Karpas-422 (cell line): ENCODE data around the gene ERC2. TPM values are rescaled to one million over a fixed set of nuclear protein-coding genes. Genes with fewer than 3 reads are reported as not detected.

Source experiments
- DNase-seq: peaks from one replicate; pipeline ENCODE4 v3.0.0-alpha.2; 2015
- H2AFZ ChIP-seq: fragments of 200-600 bp; sonication (generic); 2 replicates; pipeline ENCODE4 v1.6.1; 2014; ENCODE audit warnings: antibody characterized with exemption, low read length, mixed read lengths
- H3K27ac ChIP-seq: fragments of 200-600 bp; sonication (generic); 2 replicates; pipeline ENCODE4 v1.5.1; 2014; ENCODE audit warnings: mild to moderate bottlenecking, low read length, moderate library complexity
- H3K27me3 ChIP-seq: fragments of 200-600 bp; sonication (generic); 2 replicates; pipeline ENCODE4 v1.6.1; 2014; ENCODE audit warnings: low read length, mixed read lengths
- H3K36me3 ChIP-seq: fragments of 200-600 bp; sonication (generic); 2 replicates; pipeline ENCODE4 v1.6.1; 2014; ENCODE audit warnings: low read length, mixed read lengths; ENCODE audit not compliant: insufficient read depth
- H3K4me1 ChIP-seq: fragments of 200-600 bp; sonication (generic); 2 replicates; pipeline ENCODE4 v1.6.1; 2014; ENCODE audit warnings: mild to moderate bottlenecking, low read length, mixed read lengths
- H3K4me2 ChIP-seq: fragments of 200-600 bp; sonication (generic); 2 replicates; pipeline ENCODE4 v1.6.1; 2014; ENCODE audit warnings: low read length, low read depth, mild to moderate bottlenecking; ENCODE audit not compliant: poor library complexity, severe bottlenecking
- H3K4me3 ChIP-seq: fragments of 200-600 bp; sonication (generic); 2 replicates; pipeline ENCODE4 v1.5.1; 2014; ENCODE audit warnings: mild to moderate bottlenecking, antibody characterized with exemption, low read length, mixed read lengths
- H3K79me2 ChIP-seq: fragments of 200-600 bp; sonication (generic); 2 replicates; pipeline ENCODE4 v1.6.1; 2014; ENCODE audit warnings: mild to moderate bottlenecking, low read length, mixed read lengths
- H3K9ac ChIP-seq: fragments of 200-600 bp; sonication (generic); 2 replicates; pipeline ENCODE4 v1.6.0; 2014; ENCODE audit warnings: low read length
- H3K9me2 ChIP-seq: fragments of 200-600 bp; sonication (generic), shearing (Covaris generic); replicated peaks from 2 replicates; pipeline ENCODE4 v1.6.0; 2014; ENCODE audit warnings: mild to moderate bottlenecking, low read length, moderate library complexity; ENCODE audit not compliant: insufficient read depth
- H3K9me3 ChIP-seq: fragments of 300-700, 200-600 bp; sonication (generic); 2 replicates; pipeline ENCODE4 v1.6.1; 2014; ENCODE audit warnings: low read length, mixed read lengths
- H4K20me1 ChIP-seq: fragments of 200-600 bp; sonication (generic); 2 replicates; pipeline ENCODE4 v1.6.1; 2014; ENCODE audit warnings: mild to moderate bottlenecking, antibody characterized with exemption, low read length, low read depth; ENCODE audit not compliant: insufficient read depth
- total RNA-seq: library from RNA; depleted of rRNA; stranded (reverse); fragments of >200 nt; shearing (Covaris generic); gene quantifications from 2 replicates; pipeline ENCODE4 v1.2.3, GENCODE V29; 2014; ENCODE audit warnings: low replicate concordance

ERC2 gene
- total RNA-seq, 1 experiment from 2014 or later, result 3.7 TPM

DNA sequence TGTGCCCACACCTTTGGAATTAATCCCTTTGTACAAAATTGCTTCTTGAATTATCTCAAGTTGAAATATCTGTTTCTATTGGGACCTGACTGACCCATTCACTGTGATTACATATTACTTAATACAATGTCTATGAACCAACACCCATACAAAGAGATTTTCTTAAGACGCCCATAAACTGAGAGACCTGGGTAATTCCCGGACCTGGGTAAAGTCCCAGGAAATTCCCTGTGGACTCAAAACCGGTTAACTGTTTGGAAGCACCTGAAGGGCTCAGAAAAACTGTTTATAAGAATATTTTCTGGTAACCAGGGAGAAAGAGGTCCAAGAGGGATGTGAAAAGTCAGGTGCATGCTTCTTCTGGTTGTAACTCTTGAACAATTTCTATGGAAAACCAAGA, 667.2 kb downstream of the ERC2 start:
- H4K20me1 ChIP-seq, result no peaks in the 10 kb centered on the region
- H3K4me2 ChIP-seq, result no peak overlapping the region
- H3K9ac ChIP-seq, result no peak overlapping the region
- no peak overlapping the region for H3K4me3 ChIP-seq
- no peaks in the 10 kb centered on the region for H3K36me3 ChIP-seq
- H3K9me3 ChIP-seq, result no peaks in the 10 kb centered on the region
- H3K4me1 ChIP-seq, result no peaks in the 10 kb centered on the region
- no peak for DNase-seq
- no peak overlapping the region for H2AFZ ChIP-seq
- no peaks in the 10 kb centered on the region for H3K9me2 ChIP-seq
- no peaks in the 10 kb centered on the region for H3K27me3 ChIP-seq
- H3K27ac ChIP-seq, result no peak overlapping the region
- H3K79me2 ChIP-seq, result no peaks in the 10 kb centered on the region

DNA sequence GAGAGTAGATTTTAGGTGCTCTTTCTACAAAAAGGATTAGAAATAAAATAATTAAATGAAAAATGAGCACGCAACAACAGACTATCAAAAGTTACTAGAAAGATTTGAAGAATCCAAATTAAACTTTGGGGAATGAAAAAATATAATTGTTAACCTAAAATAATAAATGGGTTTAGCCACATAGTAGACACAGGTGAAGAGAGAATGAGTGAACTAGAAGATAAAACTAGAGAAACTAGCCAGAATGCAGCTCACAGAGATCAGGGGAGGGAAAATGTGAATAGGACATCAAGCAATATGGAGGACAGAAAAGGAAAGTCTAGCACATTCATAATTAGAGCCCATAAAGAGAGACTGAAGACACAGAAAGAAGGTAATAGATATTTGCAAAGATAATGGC, 670.5 kb downstream of the ERC2 start:
- Histone ChIP-seq H3K4me3 (no peak overlapping the region), H3K79me2 (no peaks in the 10 kb centered on the region), H3K4me2 (no peak overlapping the region), H3K36me3 (no peaks in the 10 kb centered on the region), H3K27ac (no peak overlapping the region), H2AFZ (no peak overlapping the region), H3K9me3 (no peaks in the 10 kb centered on the region), H3K27me3 (no peaks in the 10 kb centered on the region), H3K4me1 (no peaks in the 10 kb centered on the region), H4K20me1 (no peaks in the 10 kb centered on the region), H3K9ac (no peak overlapping the region), H3K9me2 (no peaks in the 10 kb centered on the region)
- no peak for DNase-seq

DNA sequence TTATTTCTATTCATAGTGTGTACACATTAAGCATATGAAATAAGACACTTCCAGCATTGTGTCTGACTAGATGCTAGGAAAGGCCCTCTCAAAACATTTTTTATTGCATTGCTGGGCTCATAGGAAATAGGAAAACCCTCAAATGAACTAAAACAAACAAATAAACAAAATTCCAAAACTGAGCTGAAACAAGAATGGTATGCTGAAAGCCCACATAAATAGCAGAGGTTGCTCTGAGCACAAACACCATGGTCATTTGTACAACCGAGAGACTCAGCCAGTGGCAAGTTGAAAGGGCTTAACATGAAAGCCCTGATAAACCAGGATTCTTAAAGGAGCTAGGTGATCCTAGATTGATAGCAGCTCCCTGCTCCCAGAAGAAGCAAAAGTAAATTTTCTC, 671.2 kb downstream of the ERC2 start:
- no peak overlapping the region for H3K9ac ChIP-seq
- H3K27ac ChIP-seq, result no peak overlapping the region
- DNase-seq, result no peak
- no peaks in the 10 kb centered on the region for H3K9me3 ChIP-seq
- no peaks in the 10 kb centered on the region for H4K20me1 ChIP-seq
- no peaks in the 10 kb centered on the region for H3K36me3 ChIP-seq
- H3K4me1 ChIP-seq, result no peaks in the 10 kb centered on the region
- H2AFZ ChIP-seq, result no peak overlapping the region
- H3K4me3 ChIP-seq, result no peak overlapping the region
- no peaks in the 10 kb centered on the region for H3K27me3 ChIP-seq
- no peaks in the 10 kb centered on the region for H3K9me2 ChIP-seq
- no peak overlapping the region for H3K4me2 ChIP-seq
- H3K79me2 ChIP-seq, result no peaks in the 10 kb centered on the region

DNA sequence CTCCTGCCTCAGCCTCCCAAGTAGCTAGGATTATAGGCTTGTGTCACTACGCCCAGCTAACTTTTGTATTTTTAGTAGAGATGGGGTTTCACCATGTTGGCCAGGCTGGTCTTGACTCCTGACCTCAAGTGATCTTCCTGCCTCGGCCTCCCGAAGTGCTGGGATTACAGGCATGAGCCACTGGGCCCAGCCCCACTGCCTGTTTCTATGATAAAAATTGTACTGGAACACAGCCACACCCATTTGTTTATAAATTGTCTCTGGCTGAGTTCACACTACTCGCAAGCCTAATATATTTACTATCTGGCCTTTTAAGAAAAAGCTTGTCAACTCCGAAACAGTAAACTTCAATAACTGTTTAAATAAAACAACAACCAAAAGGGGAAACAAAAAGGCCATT, 671.7 kb downstream of the ERC2 start:
- H3K9me2 ChIP-seq, result no peaks in the 10 kb centered on the region
- H3K27me3 ChIP-seq, result no peaks in the 10 kb centered on the region
- H3K4me2 ChIP-seq, result no peak overlapping the region
- H3K9ac ChIP-seq, result no peak overlapping the region
- no peak overlapping the region for H3K27ac ChIP-seq
- H3K4me3 ChIP-seq, result no peak overlapping the region
- H3K36me3 ChIP-seq, result no peaks in the 10 kb centered on the region
- no peaks in the 10 kb centered on the region for H3K4me1 ChIP-seq
- no peaks in the 10 kb centered on the region for H3K79me2 ChIP-seq
- H2AFZ ChIP-seq, result no peak overlapping the region
- H4K20me1 ChIP-seq, result no peaks in the 10 kb centered on the region
- no peaks in the 10 kb centered on the region for H3K9me3 ChIP-seq
- no peak for DNase-seq

DNA sequence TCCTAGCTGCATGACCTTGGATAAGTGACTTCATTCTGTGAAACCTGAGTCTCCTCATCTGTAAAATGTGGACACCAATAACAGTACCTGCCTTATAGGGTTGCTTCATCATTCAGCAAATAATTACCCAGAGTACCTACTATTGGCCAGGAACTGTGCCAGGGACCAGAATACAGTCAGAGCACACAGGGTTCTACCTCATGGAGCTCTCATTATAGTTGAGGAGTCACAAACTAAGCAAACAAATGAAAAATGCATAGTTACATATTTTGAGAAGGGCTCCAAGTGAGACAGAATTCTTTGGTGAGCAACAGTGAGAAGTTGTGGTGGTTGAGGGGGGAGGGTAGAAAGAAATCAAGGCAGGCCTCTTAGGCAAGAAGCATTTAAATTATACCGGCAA, 672.5 kb downstream of the ERC2 start:
- no peak overlapping the region for H3K9ac ChIP-seq
- no peak for DNase-seq
- H3K36me3 ChIP-seq, result no peaks in the 10 kb centered on the region
- H3K4me1 ChIP-seq, result peaks cover 2% of the 10 kb centered on the region; the same call in 1 of the 2 replicates
- H3K4me2 ChIP-seq, result no peak overlapping the region
- no peaks in the 10 kb centered on the region for H4K20me1 ChIP-seq
- H3K4me3 ChIP-seq, result no peak overlapping the region
- no peak overlapping the region for H3K27ac ChIP-seq
- no peaks in the 10 kb centered on the region for H3K9me3 ChIP-seq
- no peaks in the 10 kb centered on the region for H3K27me3 ChIP-seq
- no peaks in the 10 kb centered on the region for H3K79me2 ChIP-seq
- no peak overlapping the region for H2AFZ ChIP-seq
- no peaks in the 10 kb centered on the region for H3K9me2 ChIP-seq

DNA sequence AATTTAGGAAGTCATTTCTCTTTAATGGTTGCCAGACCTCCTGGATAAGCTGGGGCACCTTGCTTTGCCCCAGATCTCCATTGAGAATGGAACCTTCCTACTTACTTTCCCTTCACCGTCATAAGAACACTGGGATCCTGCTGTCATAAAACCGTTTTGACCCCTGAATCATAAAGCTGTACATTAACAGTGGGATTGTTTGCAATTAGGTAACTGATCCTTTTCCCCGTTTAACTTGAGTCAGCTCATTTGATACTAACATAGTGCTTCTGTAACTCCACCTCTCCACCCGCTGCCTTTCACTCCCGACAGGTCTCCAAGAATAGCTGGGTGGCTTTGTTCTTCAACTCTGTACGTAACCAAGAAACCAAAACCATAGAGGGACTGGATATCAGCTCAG, 673.0 kb downstream of the ERC2 start:
- DNase-seq, result no peak
- no peaks in the 10 kb centered on the region for H3K9me3 ChIP-seq
- H3K4me2 ChIP-seq, result no peak overlapping the region
- no peak overlapping the region for H3K27ac ChIP-seq
- no peak overlapping the region for H2AFZ ChIP-seq
- H3K27me3 ChIP-seq, result no peaks in the 10 kb centered on the region
- no peaks in the 10 kb centered on the region for H3K36me3 ChIP-seq
- H3K9ac ChIP-seq, result no peak overlapping the region
- no peaks in the 10 kb centered on the region for H3K79me2 ChIP-seq
- H4K20me1 ChIP-seq, result no peaks in the 10 kb centered on the region
- H3K9me2 ChIP-seq, result no peaks in the 10 kb centered on the region
- H3K4me1 ChIP-seq, result peaks cover 3% of the 10 kb centered on the region; the same call in 1 of the 2 replicates
- H3K4me3 ChIP-seq, result no peak overlapping the region

DNA sequence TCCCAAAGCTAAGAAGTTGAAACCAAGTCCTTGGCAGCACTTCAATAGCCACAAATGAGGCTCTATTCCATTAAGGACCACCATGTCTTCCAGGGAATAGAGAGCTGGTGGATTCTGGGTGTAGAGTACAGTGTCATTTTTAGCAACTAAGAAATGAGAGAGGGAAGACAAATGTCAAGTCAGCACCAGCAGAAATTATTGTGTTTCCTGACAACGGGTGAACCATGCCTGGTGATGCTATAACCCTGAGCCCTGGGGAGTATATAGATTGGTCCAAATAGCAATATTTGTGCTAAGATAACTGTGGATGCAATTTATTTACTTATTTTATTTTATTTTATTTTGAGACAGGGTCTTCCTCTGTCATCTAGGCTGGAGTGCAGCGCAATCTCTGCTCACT, 675.5 kb downstream of the ERC2 start:
- DNase-seq, result no peak
- Histone ChIP-seq H3K4me2 (no peak overlapping the region), H3K27ac (no peak overlapping the region)

DNA sequence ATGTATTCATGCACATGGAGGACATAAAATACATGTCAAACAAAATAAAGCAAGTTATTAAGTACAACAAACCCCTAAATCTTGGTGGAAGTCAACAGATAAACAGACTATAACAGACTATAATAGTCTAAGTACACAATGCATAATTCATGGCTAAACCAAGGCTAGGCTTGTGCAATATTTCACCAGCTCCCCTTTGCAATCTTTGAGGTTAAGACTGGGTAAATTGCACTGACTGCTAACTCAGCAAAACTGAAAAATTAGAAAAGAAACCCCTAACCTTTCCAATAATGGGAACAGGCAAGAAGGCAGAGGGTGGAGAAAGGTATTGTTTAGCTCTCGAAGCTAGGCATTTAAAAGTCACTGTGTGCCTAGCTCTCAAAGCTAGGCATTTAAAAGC, 676.3 kb downstream of the ERC2 start:
- no peak overlapping the region for H2AFZ ChIP-seq
- no peaks in the 10 kb centered on the region for H3K79me2 ChIP-seq
- H3K27me3 ChIP-seq, result no peaks in the 10 kb centered on the region
- no peaks in the 10 kb centered on the region for H4K20me1 ChIP-seq
- no peaks in the 10 kb centered on the region for H3K9me2 ChIP-seq
- DNase-seq, result no peak
- no peak overlapping the region for H3K27ac ChIP-seq
- H3K4me3 ChIP-seq, result no peak overlapping the region
- H3K9ac ChIP-seq, result no peak overlapping the region
- no peaks in the 10 kb centered on the region for H3K36me3 ChIP-seq
- H3K4me2 ChIP-seq, result no peak overlapping the region
- H3K4me1 ChIP-seq, result peaks cover 3% of the 10 kb centered on the region; the same call in 1 of the 2 replicates
- H3K9me3 ChIP-seq, result no peaks in the 10 kb centered on the region

More for the DNA sequence above, 675.5 kb downstream of the ERC2 start:
- Histone ChIP-seq H3K9me2 (no peaks in the 10 kb centered on the region), H3K27me3 (no peaks in the 10 kb centered on the region), H3K36me3 (no peaks in the 10 kb centered on the region), H3K4me3 (no peak overlapping the region), H3K79me2 (no peaks in the 10 kb centered on the region), H4K20me1 (no peaks in the 10 kb centered on the region), H3K4me1 (peaks cover 3% of the 10 kb centered on the region; the same call in 1 of the 2 replicates), H3K9ac (no peak overlapping the region), H2AFZ (no peak overlapping the region), H3K9me3 (no peaks in the 10 kb centered on the region)
